ENCODE data around the gene PRKRA. TPM values are rescaled to one million over a fixed set of nuclear protein-coding genes. Genes with fewer than 3 reads are reported as not detected.
A peak's percentile ranks its signal among the peaks of the same experiment; 100 is the strongest.
"Not testable (repeated sequence)": the region's sequence is repeated elsewhere in the genome, so short reads cannot be mapped to it uniquely, and the experiment has no call there.

Gene PRKRA
- total RNA-seq, 2 experiments from 2014 or later, result 35.4 to 36.5 TPM

- peak within 1 kb of the TSS; percentile 95 for H3K4me3 Mint-ChIP-seq
- peak within 1 kb of the TSS; percentile 99 for H3K27ac Mint-ChIP-seq
- POLR2A ChIA-PET, result interaction anchor here (1.0 to 1.9 kb wide), 5 partner anchors 28 to 64 kb away, joined by 3 to 8 read pairs (median 5); partner anchors contain the start of genes PJVK and PRKRA
- CTCF ChIA-PET, result interaction anchor here (2.3 kb wide), 1 partner anchor 44 kb away, joined by 15 read pairs; no protein-coding TSS in a partner anchor
- peaks cover 6% of the 10 kb centered on the region for H3K36me3 Mint-ChIP-seq (ENCODE audit: low read depth)
- peaks cover 47% of the 10 kb centered on the region for H3K4me1 Mint-ChIP-seq
- DNase-seq, result peak; percentile 87
- no peaks in the 10 kb centered on the region for H3K27me3 Mint-ChIP-seq
- no peaks in the 10 kb centered on the region for H3K9me3 Mint-ChIP-seq
These were observed 27.7 kb upstream of the PRKRA start, which contains the start of gene FKBP7 for GRCh38 chr2:178478439-178479274. TSS of gene FKBP7 (minus strand) at chr2:178478600. CDS start at chr2:178478499, 101 bp downstream.

- peak; percentile 18 for DNase-seq
- H3K27me3 Mint-ChIP-seq, result no peaks in the 10 kb centered on the region
- H3K9me3 Mint-ChIP-seq, result no peaks in the 10 kb centered on the region
- peaks cover 6% of the 10 kb centered on the region for H3K36me3 Mint-ChIP-seq (ENCODE audit: low read depth)
- H3K4me3 Mint-ChIP-seq, result peak overlapping the region; percentile 95
- H3K4me1 Mint-ChIP-seq, result peaks cover 45% of the 10 kb centered on the region
- peak overlapping the region; percentile 99 for H3K27ac Mint-ChIP-seq
- POLR2A ChIA-PET, result interaction anchor here (1.0 kb wide), 2 partner anchors 27 to 63 kb away, joined by 3 to 5 read pairs; partner anchors contain the start of genes PJVK and PRKRA
- CTCF ChIA-PET, result no interaction called here
These were observed 27.1 kb upstream of the PRKRA start for GRCh38 chr2:178478130-178478438.

GRCh38 chr2:178477443-178478129, 26.6 kb upstream of the PRKRA start:
- ChIA-PET POLR2A (interaction anchor here (1.0 kb wide), 2 partner anchors 27 to 63 kb away, joined by 3 to 5 read pairs; partner anchors contain the start of genes PJVK and PRKRA), CTCF (no interaction called here)
- peaks cover 41% of the 10 kb centered on the region for H3K4me1 Mint-ChIP-seq
- H3K4me3 Mint-ChIP-seq, result peak overlapping the region; percentile 95
- peaks cover 5% of the 10 kb centered on the region for H3K36me3 Mint-ChIP-seq (ENCODE audit: low read depth)
- no peak for DNase-seq
- H3K27me3 Mint-ChIP-seq, result no peaks in the 10 kb centered on the region
- peak overlapping the region; percentile 99 for H3K27ac Mint-ChIP-seq
- H3K9me3 Mint-ChIP-seq, result no peaks in the 10 kb centered on the region

DNA sequence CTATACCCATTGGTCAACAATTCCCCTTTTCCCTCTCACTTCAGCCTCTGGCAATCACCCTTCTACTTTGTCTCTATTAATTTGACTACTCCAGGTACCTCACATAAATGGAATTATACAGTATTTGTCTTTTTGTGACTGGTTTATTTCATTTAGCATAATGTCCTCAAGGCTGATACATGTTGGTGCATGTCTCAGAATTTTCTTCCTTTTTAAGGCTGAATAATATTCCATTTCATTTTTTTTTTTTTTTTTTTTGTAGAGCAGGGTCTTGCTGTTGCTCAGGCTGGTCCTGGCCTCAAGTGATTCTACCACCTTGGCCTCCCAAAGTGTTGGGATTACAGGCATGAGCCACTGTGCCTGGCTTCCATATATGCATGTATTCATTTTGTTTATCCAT, 25.5 kb upstream of the PRKRA start:
- no peak overlapping the region for H3K27ac Mint-ChIP-seq
- no peak for DNase-seq
- H3K9me3 Mint-ChIP-seq, result no peaks in the 10 kb centered on the region
- ChIA-PET POLR2A (no interaction called here), CTCF (interaction anchor here (1.0 kb wide), 1 partner anchor 26 kb away, joined by 3 read pairs; the partner anchor contains the start of genes PJVK and PRKRA)
- peaks cover 29% of the 10 kb centered on the region for H3K4me1 Mint-ChIP-seq
- no peaks in the 10 kb centered on the region for H3K27me3 Mint-ChIP-seq
- peaks cover 3% of the 10 kb centered on the region for H3K36me3 Mint-ChIP-seq (ENCODE audit: low read depth)
- no peak overlapping the region for H3K4me3 Mint-ChIP-seq

DNA sequence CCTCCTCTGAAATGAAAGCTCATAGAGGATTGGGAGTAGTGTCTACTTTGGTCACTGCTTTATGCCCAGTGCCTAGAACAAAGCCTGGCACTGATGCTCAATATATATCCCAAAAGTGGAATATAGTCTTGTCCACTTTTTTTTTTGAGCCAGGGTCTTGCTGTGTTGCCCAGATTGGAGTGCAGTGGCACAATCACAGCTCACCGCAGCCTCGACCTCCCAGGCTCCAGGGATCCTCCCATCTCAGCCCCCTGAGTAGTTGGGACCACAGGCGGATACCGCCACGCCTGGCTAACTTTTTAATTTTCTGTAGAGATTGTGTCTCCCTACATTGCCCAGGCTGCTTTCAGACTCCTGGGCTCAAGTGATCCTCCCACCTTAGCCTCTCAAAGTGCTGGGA, 23.6 kb upstream of the PRKRA start:
- no peaks in the 10 kb centered on the region for H3K9me3 Mint-ChIP-seq
- DNase-seq, result no peak
- H3K36me3 Mint-ChIP-seq (ENCODE audit: low read depth), result no peaks in the 10 kb centered on the region
- H3K4me3 Mint-ChIP-seq, result no peak overlapping the region
- H3K27me3 Mint-ChIP-seq, result no peaks in the 10 kb centered on the region
- POLR2A ChIA-PET, result interaction anchor here (0.6 kb wide), 1 partner anchor 28 kb away, joined by 3 read pairs; no protein-coding TSS in a partner anchor
- H3K4me1 Mint-ChIP-seq, result peaks cover 21% of the 10 kb centered on the region
- CTCF ChIA-PET, result no interaction called here
- no peak overlapping the region for H3K27ac Mint-ChIP-seq

- no peak overlapping the region for H3K27ac Mint-ChIP-seq
- H3K4me1 Mint-ChIP-seq, result peaks cover 15% of the 10 kb centered on the region
- DNase-seq, result no peak
- ChIA-PET CTCF (no interaction called here), POLR2A (interaction anchor here (2.1 kb wide), 1 partner anchor 23 kb away, joined by 7 read pairs; the partner anchor contains the start of genes PJVK and PRKRA)
- no peaks in the 10 kb centered on the region for H3K36me3 Mint-ChIP-seq (ENCODE audit: low read depth)
- H3K27me3 Mint-ChIP-seq, result no peaks in the 10 kb centered on the region
- no peaks in the 10 kb centered on the region for H3K9me3 Mint-ChIP-seq
- no peak overlapping the region for H3K4me3 Mint-ChIP-seq
These were observed 23.0 kb upstream of the PRKRA start for GRCh38 chr2:178473931-178474330.

GRCh38 chr2:178473373-178473772, 22.4 kb upstream of the PRKRA start:
- H3K27ac Mint-ChIP-seq, result no peak overlapping the region
- DNase-seq, result no peak
- H3K4me1 Mint-ChIP-seq, result peaks cover 11% of the 10 kb centered on the region
- CTCF ChIA-PET, result no interaction called here
- no peaks in the 10 kb centered on the region for H3K9me3 Mint-ChIP-seq
- H3K27me3 Mint-ChIP-seq, result no peaks in the 10 kb centered on the region
- no peak overlapping the region for H3K4me3 Mint-ChIP-seq
- POLR2A ChIA-PET, result interaction anchor here (2.1 kb wide), 1 partner anchor 22 kb away, joined by 7 read pairs; the partner anchor contains the start of genes PJVK and PRKRA
- no peaks in the 10 kb centered on the region for H3K36me3 Mint-ChIP-seq (ENCODE audit: low read depth)

GRCh38 chr2:178471313-178471712, 20.3 kb upstream of the PRKRA start:
- H3K4me1 Mint-ChIP-seq; CTCF ChIA-PET; H3K36me3 Mint-ChIP-seq (ENCODE audit: low read depth); H3K9me3 Mint-ChIP-seq; H3K27me3 Mint-ChIP-seq; POLR2A ChIA-PET; DNase-seq; H3K4me3 Mint-ChIP-seq; H3K27ac Mint-ChIP-seq: not testable (repeated sequence)

DNA sequence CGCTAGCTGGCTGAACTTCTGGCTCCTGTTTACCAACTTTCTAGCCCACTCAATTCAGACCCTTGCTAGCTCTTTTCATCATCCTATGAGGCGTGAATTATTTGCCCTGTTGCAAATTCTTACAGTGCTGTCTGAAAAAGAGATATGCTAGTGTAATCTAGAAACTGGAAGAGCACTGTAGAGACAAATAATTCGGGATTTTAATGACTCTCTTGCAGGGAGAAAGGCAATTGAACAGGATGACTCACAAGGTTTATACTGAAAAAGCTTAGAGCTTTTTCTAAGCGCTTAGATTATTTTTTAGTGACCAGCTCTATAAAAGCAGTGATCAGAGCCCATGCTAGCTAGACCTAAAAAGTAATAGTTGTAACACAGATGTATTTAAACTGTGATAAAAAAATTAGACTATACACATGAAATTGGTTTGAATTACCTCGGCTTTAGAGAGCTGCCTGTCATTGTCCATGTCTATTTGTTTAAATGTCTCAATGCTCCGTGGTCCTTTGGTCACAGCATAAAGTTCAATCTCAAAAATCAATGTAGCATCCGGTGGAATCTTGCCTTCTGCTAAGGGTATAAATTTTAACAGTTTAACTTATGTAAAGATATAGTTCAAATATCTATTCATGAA, 18.4 kb upstream of the PRKRA start:
- H3K36me3 Mint-ChIP-seq (ENCODE audit: low read depth), result peaks cover 4% of the 10 kb centered on the region
- no peaks in the 10 kb centered on the region for H3K9me3 Mint-ChIP-seq
- CTCF ChIA-PET, result no interaction called here
- H3K4me1 Mint-ChIP-seq, result no peaks in the 10 kb centered on the region
- no peak for DNase-seq
- POLR2A ChIA-PET, result interaction anchor here (1.2 kb wide), 1 partner anchor 18 kb away, joined by 5 read pairs; the partner anchor contains the start of genes PJVK and PRKRA
- H3K27me3 Mint-ChIP-seq, result no peaks in the 10 kb centered on the region
- H3K4me3 Mint-ChIP-seq, result no peak overlapping the region
- no peak overlapping the region for H3K27ac Mint-ChIP-seq

DNA sequence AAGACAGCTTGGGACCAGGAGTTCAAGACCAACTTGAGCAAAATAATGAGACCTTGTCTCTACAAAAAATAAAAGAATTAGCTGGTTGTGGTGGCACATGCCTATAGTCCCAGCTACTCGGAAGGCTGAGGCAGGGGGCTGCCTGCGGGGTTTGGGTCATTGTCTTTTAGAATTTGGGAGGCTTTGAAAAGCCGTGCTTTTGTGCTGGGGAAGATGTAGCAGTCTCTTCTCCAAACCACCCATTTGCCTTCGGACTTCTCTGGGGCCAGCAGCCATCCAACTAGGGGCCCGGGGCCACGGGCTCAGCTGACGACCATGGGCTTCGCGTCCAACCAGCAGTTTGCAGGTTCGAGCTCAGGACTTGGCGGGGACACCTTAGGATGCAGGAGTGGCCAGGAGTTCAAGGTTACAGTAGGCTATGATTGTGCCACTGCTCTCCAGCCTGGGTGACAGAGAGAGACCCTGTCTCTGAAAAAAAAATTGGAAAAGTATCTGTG, 6.5 kb upstream of the PRKRA start:
- POLR2A ChIA-PET, result no interaction called here
- CTCF ChIA-PET, result interaction anchor here (0.6 kb wide), 1 partner anchor 70 kb away, joined by 3 read pairs; no protein-coding TSS in a partner anchor

DNA sequence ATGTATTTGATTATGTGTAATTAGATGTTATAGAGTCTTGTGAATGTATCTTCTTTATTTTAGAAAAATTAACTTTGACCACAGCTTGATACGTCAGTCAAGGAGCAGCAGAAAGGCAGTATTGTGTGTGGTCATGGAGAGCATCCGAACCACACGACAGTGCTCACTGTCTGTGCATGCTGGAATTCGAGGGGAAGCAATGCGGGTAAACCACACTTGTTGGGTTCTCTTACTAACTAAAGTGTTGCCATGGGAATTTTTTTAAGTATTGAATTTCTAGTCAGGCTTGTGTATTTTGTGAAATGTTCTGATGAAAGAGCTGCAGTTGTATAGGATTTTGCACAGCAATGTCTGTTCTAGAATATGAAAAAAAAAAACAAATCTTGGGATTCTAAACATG, 5.0 kb upstream of the PRKRA start:
- DNase-seq, result no peak
- Mint-ChIP-seq H3K27ac (no peak overlapping the region), H3K36me3 (ENCODE audit: low read depth) (no peaks in the 10 kb centered on the region), H3K4me1 (peaks cover 5% of the 10 kb centered on the region), H3K9me3 (no peaks in the 10 kb centered on the region), H3K27me3 (peaks cover 5% of the 10 kb centered on the region), H3K4me3 (no peak overlapping the region)
- CTCF ChIA-PET, result no interaction called here
- POLR2A ChIA-PET, result no interaction called here

More for the DNA sequence above, 6.5 kb upstream of the PRKRA start:
- no peak overlapping the region for H3K27ac Mint-ChIP-seq
- no peaks in the 10 kb centered on the region for H3K36me3 Mint-ChIP-seq (ENCODE audit: low read depth)
- no peaks in the 10 kb centered on the region for H3K9me3 Mint-ChIP-seq
- H3K4me1 Mint-ChIP-seq, result no peaks in the 10 kb centered on the region
- no peak for DNase-seq
- H3K4me3 Mint-ChIP-seq, result no peak overlapping the region
- H3K27me3 Mint-ChIP-seq, result peaks cover 5% of the 10 kb centered on the region

- POLR2A ChIA-PET, result interaction anchor here (1.2 kb wide), 1 partner anchor 38 kb away, joined by 3 read pairs; no protein-coding TSS in a partner anchor
- H3K27me3 Mint-ChIP-seq, result peaks cover 5% of the 10 kb centered on the region
- peaks cover 17% of the 10 kb centered on the region for H3K36me3 Mint-ChIP-seq (ENCODE audit: low read depth)
- no peak overlapping the region for H3K27ac Mint-ChIP-seq
- H3K4me1 Mint-ChIP-seq, result peaks cover 29% of the 10 kb centered on the region
- DNase-seq, result no peak
- CTCF ChIA-PET, result interaction anchor here (0.5 kb wide), 1 partner anchor 40 kb away, joined by 3 read pairs; no protein-coding TSS in a partner anchor
- no peak overlapping the region for H3K4me3 Mint-ChIP-seq
- no peaks in the 10 kb centered on the region for H3K9me3 Mint-ChIP-seq
These were observed 1.9 kb upstream of the PRKRA start for GRCh38 chr2:178452870-178453269.

Measured in activated CD4-positive, alpha-beta memory T cell treated with anti-CD3 and anti-CD28 coated beads, Interleukin-2, amount 10 ng/mL, durations not matched to agents 7 days and 5 days (primary cell).